K562 (cell line): ENCODE results near the gene SPG21.

Experiments used
- ELK1 ChIP-seq: sonication (generic); formaldehyde crosslinking; IDR thresholded peaks from 2 replicates; pipeline ENCODE4 v1.8.1; 2022; ENCODE audit warnings: missing genetic modification reagents
- TF ChIP-seq, protein P1 (sequence below): fragments of 450-650 bp; conservative IDR thresholded peaks from 2 replicates; pipeline ENCODE4 v1.6.1; 2016; ENCODE audit warnings: missing genetic modification characterization, low read depth, mild to moderate bottlenecking, control low read depth, missing compliant biosample characterization

DNA sequence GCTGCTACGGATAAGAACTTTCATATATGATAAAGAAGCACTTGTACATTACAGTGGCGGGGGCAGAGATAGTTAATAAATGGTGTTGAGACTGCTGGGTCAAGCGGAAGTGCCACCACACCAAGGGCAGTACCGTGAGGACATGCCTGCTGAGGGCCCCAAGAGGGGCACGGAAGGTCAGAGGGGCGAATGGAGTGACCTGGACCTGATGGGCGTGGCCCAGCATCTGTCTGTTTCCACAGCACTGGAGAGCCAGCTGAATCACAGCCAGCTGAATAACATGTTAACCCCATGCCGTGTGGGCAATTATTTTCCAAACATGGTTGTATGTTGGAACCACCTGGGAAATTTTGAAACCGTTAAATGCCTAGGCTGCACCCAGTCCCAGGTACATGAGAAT, 40.8 kb downstream of the SPG21 start:
- TF ChIP-seq, protein P1, sequence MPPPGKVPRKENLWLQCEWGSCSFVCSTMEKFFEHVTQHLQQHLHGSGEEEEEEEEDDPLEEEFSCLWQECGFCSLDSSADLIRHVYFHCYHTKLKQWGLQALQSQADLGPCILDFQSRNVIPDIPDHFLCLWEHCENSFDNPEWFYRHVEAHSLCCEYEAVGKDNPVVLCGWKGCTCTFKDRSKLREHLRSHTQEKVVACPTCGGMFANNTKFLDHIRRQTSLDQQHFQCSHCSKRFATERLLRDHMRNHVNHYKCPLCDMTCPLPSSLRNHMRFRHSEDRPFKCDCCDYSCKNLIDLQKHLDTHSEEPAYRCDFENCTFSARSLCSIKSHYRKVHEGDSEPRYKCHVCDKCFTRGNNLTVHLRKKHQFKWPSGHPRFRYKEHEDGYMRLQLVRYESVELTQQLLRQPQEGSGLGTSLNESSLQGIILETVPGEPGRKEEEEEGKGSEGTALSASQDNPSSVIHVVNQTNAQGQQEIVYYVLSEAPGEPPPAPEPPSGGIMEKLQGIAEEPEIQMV (tag): no peak
- no peak for TF ChIP-seq ELK1 (CRISPR knock-in tag)
